Ishikawa (cell line): ENCODE results near the gene RHOXF1.
"Not testable (repeated sequence)": the region's sequence is repeated elsewhere in the genome, so short reads cannot be mapped to it uniquely, and the experiment has no call there.

ENCODE experiments used
- CEBPB ChIP-seq: IDR thresholded peaks from 2 replicates; pipeline ENCODE4 v1.6.1; 2012
- CREB1 ChIP-seq: IDR thresholded peaks from 2 replicates; pipeline ENCODE4 v1.6.1; 2012; ENCODE audit warnings: low read depth
- EGR1 ChIP-seq: IDR thresholded peaks from 2 replicates; pipeline ENCODE4 v1.6.1; 2012
- EP300 ChIP-seq: IDR thresholded peaks from 2 replicates; pipeline ENCODE4 v1.6.1; 2012; ENCODE audit warnings: borderline replicate concordance
- FOXM1 ChIP-seq: IDR thresholded peaks from 2 replicates; pipeline ENCODE4 v1.6.1; 2012; ENCODE audit warnings: low read depth, borderline replicate concordance
- MAX ChIP-seq: IDR thresholded peaks from 2 replicates; pipeline ENCODE4 v1.6.1; 2012
- NFIC ChIP-seq: IDR thresholded peaks from 2 replicates; pipeline ENCODE4 v1.6.1; 2012
- RAD21 ChIP-seq: IDR thresholded peaks from 2 replicates; pipeline ENCODE4 v1.6.1; 2012; ENCODE audit warnings: low read depth
- REST ChIP-seq: IDR thresholded peaks from 2 replicates; pipeline ENCODE4 v1.6.1; 2012; ENCODE audit warnings: low read depth, mild to moderate bottlenecking
- TAF1 ChIP-seq: IDR thresholded peaks from 2 replicates; pipeline ENCODE4 v1.6.1; 2012; ENCODE audit warnings: low read depth, mild to moderate bottlenecking
- TCF12 ChIP-seq: IDR thresholded peaks from 2 replicates; pipeline ENCODE4 v1.6.1; 2012; ENCODE audit warnings: low read depth
- TEAD4 ChIP-seq: IDR thresholded peaks from 2 replicates; pipeline ENCODE4 v1.6.1; 2012
- USF1 ChIP-seq: IDR thresholded peaks from 2 replicates; pipeline ENCODE4 v1.6.1; 2012
- YY1 ChIP-seq: IDR thresholded peaks from 2 replicates; pipeline ENCODE4 v1.6.1; 2012; ENCODE audit warnings: low read depth
- ZBTB7A ChIP-seq: IDR thresholded peaks from 2 replicates; pipeline ENCODE4 v1.6.1; 2012; ENCODE audit warnings: low read depth

Gene RHOXF1

GRCh38 chrX:120109378-120109777 lies 6.3 kb downstream of the RHOXF1 start:
- TF ChIP-seq NFIC (no peak), CEBPB (no peak), ZBTB7A (no peak), FOXM1 (no peak), TEAD4 (no peak), TCF12 (no peak), EP300 (no peak), CREB1 (no peak), MAX (no peak), REST (no peak), USF1 (no peak), EGR1 (no peak), TAF1 (no peak), RAD21 (no peak), YY1 (no peak)

- no peak for TF ChIP-seq EP300
- TF ChIP-seq ZBTB7A: no peak
- TF ChIP-seq TCF12: no peak
- no peak for TF ChIP-seq TEAD4
- no peak for TF ChIP-seq YY1
- TF ChIP-seq REST: no peak
- no peak for TF ChIP-seq NFIC
- no peak for TF ChIP-seq TAF1
- no peak for TF ChIP-seq EGR1
- no peak for TF ChIP-seq CEBPB
- no peak for TF ChIP-seq CREB1
- TF ChIP-seq USF1: no peak
- TF ChIP-seq RAD21: no peak
- TF ChIP-seq MAX: no peak
- TF ChIP-seq FOXM1: no peak
Measured at GRCh38 chrX:120090208-120090607, 25.5 kb downstream of the RHOXF1 start.

- no peak for TF ChIP-seq TEAD4
- no peak for TF ChIP-seq USF1
- no peak for TF ChIP-seq YY1
- TF ChIP-seq NFIC: no peak
- no peak for TF ChIP-seq CREB1
- no peak for TF ChIP-seq TAF1
- TF ChIP-seq TCF12: no peak
- no peak for TF ChIP-seq EGR1
- no peak for TF ChIP-seq MAX
- TF ChIP-seq FOXM1: no peak
Measured at GRCh38 chrX:120087289-120088017, 28.3 kb downstream of the RHOXF1 start.

- TF ChIP-seq FOXM1, CREB1, TEAD4: not testable (repeated sequence)
Measured at GRCh38 chrX:120077590-120077989, 38.1 kb downstream of the RHOXF1 start, which contains the start of gene RHOXF2B. TSS of gene RHOXF2B (minus strand) at chrX:120077690. CDS start at chrX:120077552, 138 bp downstream.
